Measurements from ENCODE around the gene RXFP3.
"Not testable (repeated sequence)": the region's sequence is repeated elsewhere in the genome, so short reads cannot be mapped to it uniquely, and the experiment has no call there.

The RXFP3 gene

DNA sequence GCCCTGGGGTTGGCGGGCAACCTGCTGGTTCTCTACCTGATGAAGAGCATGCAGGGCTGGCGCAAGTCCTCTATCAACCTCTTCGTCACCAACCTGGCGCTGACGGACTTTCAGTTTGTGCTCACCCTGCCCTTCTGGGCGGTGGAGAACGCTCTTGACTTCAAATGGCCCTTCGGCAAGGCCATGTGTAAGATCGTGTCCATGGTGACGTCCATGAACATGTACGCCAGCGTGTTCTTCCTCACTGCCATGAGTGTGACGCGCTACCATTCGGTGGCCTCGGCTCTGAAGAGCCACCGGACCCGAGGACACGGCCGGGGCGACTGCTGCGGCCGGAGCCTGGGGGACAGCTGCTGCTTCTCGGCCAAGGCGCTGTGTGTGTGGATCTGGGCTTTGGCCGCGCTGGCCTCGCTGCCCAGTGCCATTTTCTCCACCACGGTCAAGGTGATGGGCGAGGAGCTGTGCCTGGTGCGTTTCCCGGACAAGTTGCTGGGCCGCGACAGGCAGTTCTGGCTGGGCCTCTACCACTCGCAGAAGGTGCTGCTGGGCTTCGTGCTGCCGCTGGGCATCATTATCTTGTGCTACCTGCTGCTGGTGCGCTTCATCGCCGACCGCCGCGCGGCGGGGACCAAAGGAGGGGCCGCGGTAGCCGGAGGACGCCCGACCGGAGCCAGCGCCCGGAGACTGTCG is 976 bp downstream of the RXFP3 start:
- DNase-seq: no peak

DNA sequence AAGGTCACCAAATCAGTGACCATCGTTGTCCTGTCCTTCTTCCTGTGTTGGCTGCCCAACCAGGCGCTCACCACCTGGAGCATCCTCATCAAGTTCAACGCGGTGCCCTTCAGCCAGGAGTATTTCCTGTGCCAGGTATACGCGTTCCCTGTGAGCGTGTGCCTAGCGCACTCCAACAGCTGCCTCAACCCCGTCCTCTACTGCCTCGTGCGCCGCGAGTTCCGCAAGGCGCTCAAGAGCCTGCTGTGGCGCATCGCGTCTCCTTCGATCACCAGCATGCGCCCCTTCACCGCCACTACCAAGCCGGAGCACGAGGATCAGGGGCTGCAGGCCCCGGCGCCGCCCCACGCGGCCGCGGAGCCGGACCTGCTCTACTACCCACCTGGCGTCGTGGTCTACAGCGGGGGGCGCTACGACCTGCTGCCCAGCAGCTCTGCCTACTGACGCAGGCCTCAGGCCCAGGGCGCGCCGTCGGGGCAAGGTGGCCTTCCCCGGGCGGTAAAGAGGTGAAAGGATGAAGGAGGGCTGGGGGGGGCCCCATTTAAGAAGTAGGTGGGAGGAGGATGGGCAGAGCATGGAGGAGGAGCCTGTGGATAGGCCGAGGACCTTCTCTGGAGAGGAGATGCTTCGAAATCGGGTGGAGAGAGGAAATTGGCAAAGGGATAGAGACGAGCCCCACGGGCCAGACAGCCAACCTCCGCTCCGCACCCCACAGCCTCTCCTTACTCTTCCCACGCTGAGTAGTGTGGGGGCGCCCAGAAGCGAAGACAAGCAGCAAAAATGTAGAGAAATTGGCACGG is 1.7 kb downstream of the RXFP3 start:
- DNase-seq: no peak

DNA sequence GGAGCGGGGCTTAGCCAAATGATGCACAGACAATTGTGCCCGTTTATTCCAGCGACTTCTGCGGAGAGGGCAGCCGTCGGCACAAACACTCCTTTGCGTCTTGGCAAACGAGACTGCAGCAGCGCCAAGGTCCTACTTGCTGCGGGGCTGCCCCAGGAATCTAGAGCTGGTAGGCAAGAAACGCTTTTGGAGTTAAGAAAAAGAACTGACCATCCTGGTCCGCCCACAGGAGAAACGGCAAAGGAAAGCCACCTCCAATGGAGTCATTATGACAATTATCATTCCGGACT is 2.3 kb downstream of the RXFP3 start:
- DNase-seq: no peak

DNA sequence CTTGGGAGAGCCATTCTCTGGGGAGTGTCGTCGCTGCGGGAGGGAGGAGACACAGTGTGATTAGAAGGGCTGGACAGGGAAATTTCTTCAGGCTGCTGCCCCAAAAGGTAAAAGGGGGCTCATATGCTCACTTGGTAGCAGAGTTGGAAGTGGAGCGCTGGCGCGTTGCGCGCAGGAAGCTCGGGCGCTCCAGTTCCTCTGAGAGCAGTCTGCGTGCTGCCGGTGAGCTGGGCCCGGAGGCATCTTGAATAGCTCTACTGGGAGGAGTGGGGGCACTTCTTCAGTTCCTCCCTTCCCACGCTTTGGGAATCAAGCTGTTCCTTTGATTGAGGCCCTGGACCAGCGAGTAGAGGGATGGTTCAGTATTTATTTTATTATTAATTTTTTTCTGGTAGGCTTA is 2.7 kb downstream of the RXFP3 start:
- DNase-seq: no peak

DNA sequence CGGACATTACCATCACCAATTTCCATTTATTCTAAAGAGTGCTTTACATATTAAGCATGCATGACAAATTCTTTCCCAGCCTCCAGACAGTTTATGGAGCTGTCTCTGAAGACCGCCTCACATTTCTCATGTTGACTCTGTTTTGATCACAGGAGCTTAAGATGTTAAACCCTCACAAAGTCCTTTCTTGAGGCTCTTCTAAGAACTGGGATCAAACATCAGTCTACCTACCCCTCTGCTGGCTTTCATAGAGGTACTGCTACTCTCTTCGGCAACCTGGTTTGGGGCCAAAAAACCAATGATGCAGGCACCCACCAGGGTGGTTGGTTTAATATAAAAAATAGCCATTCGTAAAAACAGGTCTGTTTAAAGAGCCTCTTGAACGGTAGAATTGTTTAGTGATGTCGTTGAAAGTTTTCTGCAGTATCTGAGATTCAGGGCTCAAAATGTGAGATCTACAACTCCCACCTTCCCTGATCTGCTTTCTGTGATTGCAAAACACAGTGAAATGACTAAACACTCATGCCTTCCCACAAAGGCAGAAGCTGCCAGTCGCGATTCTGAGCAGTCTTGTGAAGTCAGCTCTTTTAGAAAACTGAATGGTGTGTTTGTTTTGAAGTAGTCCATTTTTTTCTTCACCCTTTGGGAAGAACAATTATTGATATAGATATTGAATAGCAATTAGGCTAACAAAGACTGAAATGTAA is 3.5 kb downstream of the RXFP3 start:
- no peak for DNase-seq

DNA sequence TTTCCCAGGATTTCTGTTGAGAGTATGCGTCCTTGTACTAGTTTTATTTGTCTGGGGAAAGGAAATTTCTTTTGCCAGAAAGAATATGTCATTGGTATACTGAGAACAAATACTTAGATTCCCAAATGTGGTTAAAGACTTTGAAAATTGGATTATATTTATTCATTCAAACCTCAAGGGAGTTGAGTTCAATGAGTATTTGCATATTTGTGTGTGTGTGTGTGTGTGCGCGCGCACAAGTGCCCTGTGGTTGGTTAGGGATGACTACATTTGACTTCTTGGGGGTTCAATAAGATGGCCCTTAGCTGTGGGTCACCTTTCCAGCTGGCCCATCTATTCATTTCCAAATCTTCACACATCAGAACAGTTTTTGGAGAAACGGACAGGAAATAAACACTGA is 4.9 kb downstream of the RXFP3 start:
- no peak for DNase-seq

DNA sequence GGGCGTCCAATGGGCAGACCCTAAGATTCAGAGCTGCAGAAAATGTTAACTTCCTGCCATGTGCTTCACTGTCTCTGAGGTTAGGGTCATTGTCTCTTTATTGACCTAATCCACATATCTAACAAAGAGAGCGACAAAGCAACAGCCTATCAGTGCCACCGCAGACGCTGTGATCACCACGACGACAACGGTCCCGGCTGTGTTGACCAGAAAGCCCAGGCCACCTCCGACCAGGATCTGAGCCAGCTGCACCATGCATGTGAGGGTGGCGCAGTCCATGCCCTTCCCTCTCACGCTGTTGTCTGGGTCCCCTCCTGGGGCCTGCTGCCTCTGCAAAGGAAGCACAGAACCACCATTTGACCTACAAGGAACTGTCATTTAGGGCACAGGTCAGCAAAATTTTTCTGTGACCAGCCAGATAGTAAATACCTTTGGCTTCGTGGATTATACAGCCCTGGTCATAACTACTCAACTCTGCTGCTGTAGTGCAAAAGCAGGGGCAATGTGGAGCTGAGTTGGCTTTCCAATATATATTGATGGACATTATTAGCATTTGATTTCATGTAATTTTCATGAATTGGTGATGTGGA is 8.5 kb downstream of the RXFP3 start:
- no peak for DNase-seq

DNA sequence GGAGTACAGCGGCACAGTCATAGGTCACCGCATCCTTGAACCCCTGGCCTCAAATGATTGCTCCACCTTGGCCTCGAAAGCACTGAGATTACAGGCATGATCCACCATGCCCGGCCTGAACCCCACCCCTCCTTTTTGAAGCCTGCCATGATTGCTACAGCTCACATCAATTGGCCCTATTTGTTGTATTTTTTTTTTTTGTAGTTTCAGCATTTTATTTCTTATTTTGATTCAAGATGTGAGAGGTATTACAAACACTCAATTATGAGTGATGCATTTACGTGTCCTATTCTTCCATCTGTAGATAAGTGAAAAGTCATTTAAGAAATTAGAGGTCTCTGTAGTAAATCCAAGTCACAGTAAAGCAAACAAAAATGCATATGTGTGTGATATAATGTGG is 16.0 kb downstream of the RXFP3 start:
- DNase-seq: not testable (repeated sequence)

DNA sequence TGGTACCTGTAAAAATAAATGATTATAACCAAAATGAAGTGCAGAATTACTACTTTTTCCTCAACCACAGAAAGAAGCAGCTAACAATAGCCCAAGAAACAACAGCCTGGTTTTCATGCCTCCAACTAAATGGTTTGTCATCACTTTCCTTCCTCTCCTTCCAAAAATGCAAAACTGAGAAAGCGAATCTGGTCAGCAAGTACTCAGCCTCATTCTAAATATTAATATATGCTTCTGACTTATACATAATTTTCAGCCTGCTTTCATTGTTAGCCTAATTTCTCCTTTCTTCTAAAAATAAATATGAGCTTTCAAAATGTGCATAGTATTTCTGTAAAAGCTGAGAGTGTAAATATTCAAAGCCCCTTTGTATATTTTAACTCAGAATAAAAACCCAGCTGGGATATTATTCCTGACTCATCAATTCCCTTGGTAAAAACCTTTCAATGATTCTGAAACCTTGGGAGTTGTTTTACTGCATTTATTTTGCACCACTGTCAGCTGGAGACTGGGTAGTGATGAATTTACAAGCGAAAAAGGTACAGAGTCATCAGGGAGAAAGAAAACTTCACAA is 21.5 kb downstream of the RXFP3 start:
- no peak for DNase-seq

DNA sequence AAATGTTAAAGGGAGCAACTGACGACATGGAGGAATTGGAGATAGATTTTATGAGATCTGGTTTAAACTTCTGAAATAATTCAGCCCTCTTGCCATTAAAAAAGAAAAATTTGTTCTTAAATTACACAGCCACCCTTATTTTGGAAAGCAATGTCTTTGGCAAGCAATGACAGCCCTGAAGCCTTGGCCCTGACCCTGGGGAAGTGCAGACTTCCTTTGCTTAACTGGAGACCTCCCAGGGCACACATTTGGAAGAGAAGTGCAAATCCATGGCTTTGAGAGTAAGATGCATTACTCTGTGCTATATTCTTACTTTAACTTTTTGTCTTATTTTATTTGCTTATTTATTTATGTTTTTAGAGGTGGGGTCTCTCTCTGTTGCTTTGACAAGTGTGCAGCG is 22.0 kb downstream of the RXFP3 start:
- no peak for DNase-seq

DNA sequence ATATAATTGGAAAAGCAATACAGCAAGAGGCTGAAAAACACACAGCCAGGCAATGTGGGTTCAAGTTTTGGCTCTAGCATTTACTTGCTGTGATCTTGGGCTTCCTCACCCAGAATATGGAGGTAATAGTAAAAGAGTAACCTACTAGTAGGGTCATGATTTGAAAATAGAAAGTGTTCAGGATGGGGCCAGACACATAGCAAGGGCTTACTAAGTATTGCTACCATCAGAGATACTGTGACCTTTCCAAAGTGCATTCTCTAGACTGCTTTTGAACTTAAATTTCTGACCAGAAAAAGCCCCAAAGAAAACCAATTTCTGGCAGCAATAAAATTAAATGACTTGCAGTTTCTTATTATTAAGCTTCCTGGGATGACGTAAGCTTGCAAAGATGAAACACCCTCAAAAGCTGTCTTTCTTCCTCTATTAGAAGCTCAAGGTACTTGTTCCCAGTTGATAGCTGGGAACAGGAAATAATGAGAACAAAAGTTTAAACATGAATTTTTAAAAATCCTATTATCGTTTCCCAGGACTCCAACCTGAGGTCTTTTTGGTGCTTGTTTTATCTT is 28.0 kb downstream of the RXFP3 start:
- no peak for DNase-seq

DNA sequence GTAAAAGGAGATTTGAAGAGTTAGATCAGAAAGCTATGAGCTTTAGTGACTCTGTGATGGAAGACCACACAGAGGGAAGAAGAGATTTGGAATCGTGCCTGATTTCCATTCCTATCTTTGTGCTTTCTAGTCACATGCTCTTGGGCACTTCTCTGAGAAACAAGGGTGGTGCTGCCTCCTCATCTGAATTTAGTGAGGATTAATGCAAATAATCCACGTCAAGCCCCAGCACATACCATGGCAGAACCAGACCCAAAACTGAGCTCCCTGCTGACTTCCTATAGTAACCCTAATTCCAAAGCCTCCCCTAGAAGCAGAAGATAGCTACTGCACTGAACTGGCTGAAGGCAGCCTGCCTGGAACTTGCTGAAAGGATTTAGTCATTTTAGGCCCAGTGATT is 30.6 kb downstream of the RXFP3 start:
- no peak for DNase-seq

DNA sequence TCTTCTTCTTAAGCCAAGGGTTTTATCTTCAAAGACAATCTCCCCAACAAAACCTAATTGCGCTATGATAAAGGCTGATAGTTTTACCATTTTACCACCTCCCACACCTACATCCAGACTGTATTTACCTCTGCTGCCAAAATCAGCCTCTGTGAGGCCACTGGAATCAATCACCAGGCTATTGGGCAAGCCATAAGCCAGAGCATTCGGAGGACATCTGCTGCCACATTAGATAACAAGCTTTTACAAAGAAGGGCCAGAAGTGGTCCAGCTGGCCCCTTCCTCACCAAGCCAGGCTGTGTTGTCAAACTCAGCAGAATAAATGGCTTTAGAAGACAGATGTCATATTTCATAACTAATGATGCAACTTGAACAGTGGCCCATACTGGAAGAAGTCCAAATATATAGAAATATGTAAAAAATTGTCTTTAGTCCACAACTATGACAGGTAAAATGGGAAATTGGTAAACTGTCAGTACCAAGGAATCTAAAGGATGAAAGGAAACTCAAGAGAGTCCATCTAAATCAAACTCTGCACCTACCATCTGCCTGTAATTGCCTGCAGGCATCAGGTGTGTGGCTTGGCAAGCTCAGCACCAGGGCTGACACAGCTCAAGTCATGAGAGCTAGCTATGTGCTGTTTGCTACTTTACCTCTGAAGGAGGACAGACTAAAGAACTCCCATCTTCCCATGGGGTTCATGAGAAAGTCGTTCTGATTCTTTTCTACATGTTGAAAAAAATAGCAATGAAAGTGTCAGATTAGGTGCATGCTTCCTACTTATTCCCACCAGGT is 32.2 kb downstream of the RXFP3 start:
- no peak for DNase-seq

DNA sequence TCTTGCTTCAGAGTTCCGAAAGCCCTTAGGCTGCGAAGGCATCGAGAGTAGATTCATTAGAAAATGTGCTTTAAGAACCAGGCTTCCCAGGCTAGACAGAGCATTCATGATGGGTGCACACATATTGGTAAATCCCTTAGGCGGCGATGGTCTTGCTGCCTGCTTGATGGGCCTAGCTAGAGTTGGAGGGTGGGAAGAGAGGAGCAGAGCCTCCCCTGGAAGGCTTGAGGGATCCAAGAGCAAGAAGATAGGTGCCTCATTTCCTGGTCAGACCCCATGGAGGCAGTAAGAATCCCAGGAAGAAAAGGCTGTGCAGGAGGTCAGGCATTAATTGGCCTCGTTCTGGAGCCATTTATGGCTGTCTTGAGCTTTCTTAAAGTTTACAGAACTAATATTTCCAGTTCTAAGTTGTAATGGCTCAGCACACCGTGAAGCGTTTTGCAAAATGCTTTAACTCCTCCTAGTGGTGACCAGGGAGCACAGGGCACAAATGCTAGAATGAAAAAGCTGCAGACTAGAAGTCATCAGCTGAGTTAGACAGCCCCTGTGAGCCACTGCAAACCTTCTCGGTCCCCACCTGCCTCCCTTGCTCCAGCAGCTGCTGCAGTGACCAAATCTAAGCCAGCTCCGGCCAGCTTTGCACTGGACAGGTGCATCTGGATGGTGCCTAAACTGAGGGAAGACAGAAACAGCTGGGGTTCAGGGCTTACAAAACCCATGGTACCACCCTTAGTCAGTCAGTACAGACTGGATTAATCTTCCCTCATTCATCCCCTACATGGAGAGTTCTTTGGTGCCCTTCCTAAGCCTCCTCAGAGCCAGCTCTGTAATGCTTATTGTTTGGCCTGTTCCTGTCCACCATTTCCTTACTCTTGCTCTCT is 33.6 kb downstream of the RXFP3 start:
- peak; percentile 25 for DNase-seq

DNA sequence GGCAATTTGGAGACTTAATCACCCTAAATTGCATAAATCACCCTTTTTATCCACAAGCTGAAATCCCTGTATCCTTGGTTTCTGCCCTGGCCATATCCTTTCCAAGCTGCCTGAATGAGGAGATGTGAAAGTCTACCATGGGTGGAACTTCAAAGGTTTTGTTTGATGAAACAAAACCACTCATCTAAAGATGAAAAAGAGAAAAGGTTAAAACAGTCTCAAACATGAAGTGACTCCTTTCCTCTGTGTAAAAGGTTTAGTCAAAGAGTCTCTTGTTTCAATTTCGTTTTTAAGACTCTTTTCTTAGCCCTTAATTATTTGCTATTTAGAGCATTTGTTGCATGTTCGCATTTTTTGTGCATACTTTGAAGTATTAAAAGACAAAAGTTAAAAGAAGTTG is 37.1 kb downstream of the RXFP3 start:
- DNase-seq: no peak

DNA sequence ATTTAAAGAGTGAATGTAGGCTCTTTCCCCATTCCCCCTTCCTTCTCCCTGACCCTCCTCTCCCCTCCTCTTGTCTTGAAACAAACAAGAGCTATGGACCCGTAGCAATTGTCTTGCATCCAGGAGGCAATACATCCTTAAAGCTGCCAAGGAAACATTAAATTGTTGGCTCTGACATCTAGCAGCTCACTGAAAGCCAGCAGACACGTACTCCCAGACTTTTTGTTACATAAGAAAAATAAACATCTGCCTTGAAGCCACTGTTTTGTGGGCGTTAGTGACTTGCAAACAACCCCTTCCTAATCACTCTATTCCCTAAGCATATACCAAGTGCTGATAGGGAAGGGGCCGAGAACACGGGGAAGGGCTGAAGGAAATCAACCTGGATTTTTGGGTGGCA is 39.7 kb downstream of the RXFP3 start:
- DNase-seq: no peak

DNA sequence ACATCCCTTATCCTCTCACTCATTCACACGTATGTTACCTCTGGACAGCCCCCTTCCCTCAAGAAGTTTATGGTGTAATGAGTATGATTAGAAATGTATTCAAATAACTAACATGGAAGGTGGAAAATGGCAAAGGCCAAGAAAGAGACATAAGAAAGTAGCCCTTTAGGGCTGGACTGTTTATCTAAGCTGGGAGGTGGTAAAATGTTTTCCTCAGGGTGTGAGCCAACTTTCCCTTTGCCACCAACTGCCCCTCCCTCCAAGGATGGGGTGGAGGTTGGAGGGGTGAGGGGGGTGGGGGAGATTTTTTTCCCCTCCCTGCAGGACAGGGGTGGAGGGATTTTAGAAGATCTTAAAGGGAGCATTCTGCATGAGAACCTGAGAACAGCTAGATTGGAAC is 40.1 kb downstream of the RXFP3 start:
- no peak for DNase-seq

DNA sequence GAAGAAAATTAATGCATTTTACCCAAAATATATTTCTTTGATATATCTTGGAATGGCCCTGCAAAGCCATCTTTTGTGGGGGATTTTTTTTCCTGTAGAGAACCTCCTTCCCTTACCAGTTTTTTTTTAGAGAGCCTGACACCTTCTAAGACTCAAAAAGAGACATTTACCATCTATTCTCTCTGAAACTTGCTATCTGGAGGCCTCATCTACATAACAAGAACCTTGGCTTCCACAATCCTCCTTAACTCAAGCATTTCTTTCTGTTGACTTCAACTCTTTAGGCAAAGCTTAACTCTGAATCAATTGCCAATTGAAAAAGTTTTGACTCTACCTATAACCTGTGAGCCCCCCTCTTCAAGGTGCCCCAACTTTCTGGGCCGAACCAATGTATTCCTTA is 42.1 kb downstream of the RXFP3 start:
- no peak for DNase-seq

DNA sequence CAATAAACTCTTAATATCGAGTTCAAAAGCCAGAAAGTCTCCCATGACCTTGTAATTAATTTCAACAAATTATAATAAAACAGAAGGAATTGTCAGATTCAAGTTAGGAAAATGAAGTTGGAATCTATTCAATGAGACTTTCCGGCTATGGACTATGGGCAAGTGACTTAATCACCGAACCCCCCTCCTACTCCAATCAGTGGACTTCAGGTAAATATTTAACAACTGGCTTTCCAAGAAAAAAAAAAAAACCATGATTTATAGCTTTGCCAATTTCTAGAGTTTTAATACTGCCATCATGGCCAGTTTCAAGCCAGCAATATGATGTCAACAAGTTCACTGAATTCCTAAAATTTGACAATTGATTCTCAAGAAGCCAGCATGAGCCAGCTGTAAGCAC is 43.8 kb downstream of the RXFP3 start:
- no peak for DNase-seq

DNA sequence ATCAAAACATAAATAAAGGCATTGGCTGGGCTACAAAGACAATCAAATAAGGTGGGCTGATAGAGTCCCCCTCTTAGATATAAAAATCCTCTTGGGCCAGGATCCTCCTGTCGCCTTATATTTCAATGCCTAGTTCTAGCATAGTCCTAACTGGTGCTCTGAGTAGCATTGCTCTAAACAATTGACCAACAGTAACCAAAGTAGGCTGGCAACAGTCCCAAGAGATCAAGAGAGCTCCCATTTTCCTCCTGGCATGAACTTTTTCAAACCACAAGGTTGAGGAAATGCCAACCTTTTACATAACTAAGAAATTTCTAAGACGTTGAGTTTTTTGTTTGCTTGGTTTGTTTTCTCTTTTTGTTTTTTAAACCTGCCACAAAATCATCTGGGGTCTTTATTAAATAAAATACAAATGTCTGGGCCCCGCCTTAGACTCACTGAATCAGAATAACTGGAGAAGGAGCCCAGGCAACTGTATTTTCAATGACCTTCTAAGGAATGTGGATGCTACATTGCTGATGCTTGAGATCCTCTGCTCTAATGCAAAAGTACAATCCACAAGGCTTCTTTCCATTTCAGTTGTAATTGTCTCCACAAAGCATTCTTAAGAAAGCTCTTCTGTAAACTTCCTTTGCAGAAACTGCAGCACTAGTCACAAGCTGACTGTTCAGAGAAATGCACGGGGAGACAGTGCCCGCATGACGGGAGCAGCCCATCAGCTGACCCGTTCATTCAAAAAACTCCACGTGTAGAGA is 45.4 kb downstream of the RXFP3 start:
- DNase-seq: no peak

DNA sequence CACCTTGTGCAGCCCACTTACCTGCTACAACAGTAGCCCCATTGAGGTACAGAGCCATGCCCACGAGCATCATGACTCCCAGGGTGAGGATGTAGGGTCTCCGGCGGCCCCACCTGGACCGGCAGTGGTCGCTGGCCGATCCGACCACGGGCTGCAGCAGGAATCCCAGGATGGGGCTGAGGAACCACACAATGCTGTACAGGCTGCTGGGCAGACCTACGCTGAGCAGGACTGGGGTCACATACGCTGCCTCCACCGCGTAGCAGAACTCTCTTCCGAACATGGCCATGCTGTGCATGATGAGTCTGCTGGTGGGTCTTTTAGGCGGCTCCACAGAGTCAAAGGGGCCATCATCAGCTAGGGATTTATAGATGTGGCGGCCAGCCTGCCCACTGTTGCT is 48.0 kb downstream of the RXFP3 start:
- DNase-seq: no peak

All from stimulated activated CD8-positive, alpha-beta memory T cell treated with anti-CD3 and anti-CD28 coated beads, Interleukin-4, amount 100 ng/mL, for 48 hours (primary cell).